HEK293 (cell line): Measurements from ENCODE around the gene APC2.
A peak's percentile ranks its signal among the peaks of the same experiment; 100 is the strongest.

Experiments used
- KLF10 ChIP-seq: fragments of 450-650 bp; IDR thresholded peaks from 2 replicates; pipeline ENCODE4 v1.5.1; 2018; ENCODE audit warnings: missing biosample characterization, mild to moderate bottlenecking, missing genetic modification characterization
- PRDM2 ChIP-seq: fragments of 450-650 bp; formaldehyde crosslinking; IDR thresholded peaks from 2 replicates; pipeline ENCODE4 v1.5.1; 2016; ENCODE audit warnings: missing biosample characterization, missing genetic modification characterization, borderline replicate concordance
- SALL2 ChIP-seq: fragments of 450-650 bp; formaldehyde crosslinking; IDR thresholded peaks from 2 replicates; pipeline ENCODE4 v1.5.0; 2017; ENCODE audit warnings: missing biosample characterization, mild to moderate bottlenecking, missing genetic modification characterization, borderline replicate concordance
- SCRT2 ChIP-seq: fragments of 450-650 bp; formaldehyde crosslinking; IDR thresholded peaks from 2 replicates; pipeline ENCODE4 v1.5.1; 2016; ENCODE audit warnings: missing biosample characterization, missing genetic modification characterization
- TRIM28 ChIP-seq: IDR thresholded peaks from 2 replicates; pipeline ENCODE4 v1.6.1; 2011; ENCODE audit warnings: low read length, control low read depth, borderline replicate concordance
- ZBTB17 ChIP-seq: fragments of 450-650 bp; formaldehyde crosslinking; IDR thresholded peaks from 2 replicates; pipeline ENCODE4 v1.5.1; 2016; ENCODE audit warnings: missing biosample characterization, missing genetic modification characterization
- ZBTB49 ChIP-seq: fragments of 450-650 bp; formaldehyde crosslinking; IDR thresholded peaks from 2 replicates; pipeline ENCODE4 v1.5.1; 2016; ENCODE audit warnings: missing biosample characterization, missing genetic modification characterization, low read depth
- ZNF112 ChIP-seq: fragments of 450-650 bp; formaldehyde crosslinking; IDR thresholded peaks from 2 replicates; pipeline ENCODE4 v1.5.0; 2017; ENCODE audit warnings: missing biosample characterization, missing genetic modification characterization
- ZNF114 ChIP-seq: fragments of 450-650 bp; formaldehyde crosslinking; IDR thresholded peaks from 2 replicates; pipeline ENCODE4 v1.5.0; 2017; ENCODE audit warnings: missing biosample characterization, missing genetic modification characterization
- ZNF155 ChIP-seq: fragments of 450-650 bp; formaldehyde crosslinking; IDR thresholded peaks from 2 replicates; pipeline ENCODE4 v1.5.1; 2016; ENCODE audit warnings: missing biosample characterization, missing genetic modification characterization
- ZNF157 ChIP-seq: fragments of 450-650 bp; formaldehyde crosslinking; IDR thresholded peaks from 2 replicates; pipeline ENCODE4 v1.5.1; 2016; ENCODE audit warnings: missing biosample characterization, missing genetic modification characterization
- ZNF174 ChIP-seq: fragments of 450-650 bp; formaldehyde crosslinking; IDR thresholded peaks from 2 replicates; pipeline ENCODE4 v1.5.0; 2017; ENCODE audit warnings: missing biosample characterization, mild to moderate bottlenecking, missing genetic modification characterization
- ZNF202 ChIP-seq: fragments of 450-650 bp; formaldehyde crosslinking; IDR thresholded peaks from 2 replicates; pipeline ENCODE4 v1.5.1; 2016; ENCODE audit warnings: missing biosample characterization, missing genetic modification characterization, borderline replicate concordance
- ZNF248 ChIP-seq: fragments of 450-650 bp; formaldehyde crosslinking; IDR thresholded peaks from 2 replicates; pipeline ENCODE4 v1.5.1; 2017; ENCODE audit warnings: missing biosample characterization, missing genetic modification characterization
- ZNF324 ChIP-seq: fragments of 450-650 bp; formaldehyde crosslinking; IDR thresholded peaks from 2 replicates; pipeline ENCODE4 v1.5.1; 2016; ENCODE audit warnings: missing biosample characterization, missing genetic modification characterization
- ZNF473 ChIP-seq: fragments of 450-650 bp; formaldehyde crosslinking; IDR thresholded peaks from 2 replicates; pipeline ENCODE4 v1.5.1; 2017; ENCODE audit warnings: missing biosample characterization, missing genetic modification characterization
- ZNF521 ChIP-seq: fragments of 450-650 bp; formaldehyde crosslinking; IDR thresholded peaks from 2 replicates; pipeline ENCODE4 v1.5.1; 2017; ENCODE audit warnings: missing biosample characterization, mild to moderate bottlenecking, missing genetic modification characterization
- ZNF529 ChIP-seq: fragments of 450-650 bp; formaldehyde crosslinking; IDR thresholded peaks from 2 replicates; pipeline ENCODE4 v1.5.1; 2017; ENCODE audit warnings: missing genetic modification characterization, missing biosample characterization; ENCODE audit not compliant: insufficient replicate concordance
- ZNF555 ChIP-seq: fragments of 450-650 bp; formaldehyde crosslinking; conservative IDR thresholded peaks from 2 replicates; pipeline ENCODE4 v1.5.1; 2017; ENCODE audit warnings: missing biosample characterization, mild to moderate bottlenecking, missing genetic modification characterization, inconsistent platforms
- ZNF658 ChIP-seq: fragments of 450-650 bp; formaldehyde crosslinking; IDR thresholded peaks from 2 replicates; pipeline ENCODE4; 2016; ENCODE audit warnings: missing biosample characterization, missing genetic modification characterization
- ZNF701 ChIP-seq: fragments of 450-650 bp; formaldehyde crosslinking; IDR thresholded peaks from 2 replicates; pipeline ENCODE4 v1.5.1; 2016; ENCODE audit warnings: missing biosample characterization, missing genetic modification characterization
- ZNF776 ChIP-seq: fragments of 450-650 bp; formaldehyde crosslinking; IDR thresholded peaks from 2 replicates; pipeline ENCODE4 v1.5.0; 2017; ENCODE audit warnings: missing biosample characterization, missing genetic modification characterization, borderline replicate concordance
- ZNF777 ChIP-seq: fragments of 450-650 bp; formaldehyde crosslinking; IDR thresholded peaks from 2 replicates; pipeline ENCODE4 v1.5.1; 2017; ENCODE audit warnings: missing biosample characterization, missing genetic modification characterization, borderline replicate concordance
- ZNF837 ChIP-seq: fragments of 450-650 bp; formaldehyde crosslinking; IDR thresholded peaks from 2 replicates; pipeline ENCODE4 v1.5.1; 2016; ENCODE audit warnings: missing biosample characterization, missing genetic modification characterization
- ZNF843 ChIP-seq: fragments of 450-650 bp; formaldehyde crosslinking; IDR thresholded peaks from 2 replicates; pipeline ENCODE4 v1.5.1; 2016; ENCODE audit warnings: missing biosample characterization, missing genetic modification characterization
- ZSCAN5A ChIP-seq: fragments of 450-650 bp; formaldehyde crosslinking; IDR thresholded peaks from 2 replicates; pipeline ENCODE4 v1.5.1; 2016; ENCODE audit warnings: missing biosample characterization, missing genetic modification characterization
- TF ChIP-seq, protein P1 (sequence below): fragments of 450-650 bp; formaldehyde crosslinking; IDR thresholded peaks from 2 replicates; pipeline ENCODE4 v1.5.1; 2016; ENCODE audit warnings: missing biosample characterization, missing genetic modification characterization, borderline replicate concordance
- TF ChIP-seq, protein P2 (sequence below): IDR thresholded peaks from 2 replicates; pipeline ENCODE4 v1.6.1; 2011; ENCODE audit warnings: mild to moderate bottlenecking, low read depth, low read length, borderline replicate concordance

APC2 gene

GRCh38 chr19:1478934-1479707 is 29.2 kb downstream of the APC2 start, which contains the start of gene C19orf25 (continued):
- no peak for TF ChIP-seq ZSCAN5A (tag by site-specific recombination)
- no peak for TF ChIP-seq ZNF776
- TF ChIP-seq ZNF248 (tag by site-specific recombination), result no peak
- no peak for TF ChIP-seq ZNF658 (tag by site-specific recombination)
- TF ChIP-seq, protein P1, sequence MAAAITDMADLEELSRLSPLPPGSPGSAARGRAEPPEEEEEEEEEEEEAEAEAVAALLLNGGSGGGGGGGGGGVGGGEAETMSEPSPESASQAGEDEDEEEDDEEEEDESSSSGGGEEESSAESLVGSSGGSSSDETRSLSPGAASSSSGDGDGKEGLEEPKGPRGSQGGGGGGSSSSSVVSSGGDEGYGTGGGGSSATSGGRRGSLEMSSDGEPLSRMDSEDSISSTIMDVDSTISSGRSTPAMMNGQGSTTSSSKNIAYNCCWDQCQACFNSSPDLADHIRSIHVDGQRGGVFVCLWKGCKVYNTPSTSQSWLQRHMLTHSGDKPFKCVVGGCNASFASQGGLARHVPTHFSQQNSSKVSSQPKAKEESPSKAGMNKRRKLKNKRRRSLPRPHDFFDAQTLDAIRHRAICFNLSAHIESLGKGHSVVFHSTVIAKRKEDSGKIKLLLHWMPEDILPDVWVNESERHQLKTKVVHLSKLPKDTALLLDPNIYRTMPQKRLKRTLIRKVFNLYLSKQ, result no peak
- no peak for TF ChIP-seq SCRT2
- TF ChIP-seq ZNF112 (tag by site-specific recombination), result no peak
- TF ChIP-seq ZNF155 (tag by site-specific recombination), result no peak
- no peak for TF ChIP-seq PRDM2 (tag by site-specific recombination)
- TF ChIP-seq SALL2 (tag by site-specific recombination), result no peak
- no peak for TF ChIP-seq ZNF157 (tag by site-specific recombination)
- no peak for TF ChIP-seq ZNF701
- no peak for TF ChIP-seq TRIM28
- TF ChIP-seq, protein P2, sequence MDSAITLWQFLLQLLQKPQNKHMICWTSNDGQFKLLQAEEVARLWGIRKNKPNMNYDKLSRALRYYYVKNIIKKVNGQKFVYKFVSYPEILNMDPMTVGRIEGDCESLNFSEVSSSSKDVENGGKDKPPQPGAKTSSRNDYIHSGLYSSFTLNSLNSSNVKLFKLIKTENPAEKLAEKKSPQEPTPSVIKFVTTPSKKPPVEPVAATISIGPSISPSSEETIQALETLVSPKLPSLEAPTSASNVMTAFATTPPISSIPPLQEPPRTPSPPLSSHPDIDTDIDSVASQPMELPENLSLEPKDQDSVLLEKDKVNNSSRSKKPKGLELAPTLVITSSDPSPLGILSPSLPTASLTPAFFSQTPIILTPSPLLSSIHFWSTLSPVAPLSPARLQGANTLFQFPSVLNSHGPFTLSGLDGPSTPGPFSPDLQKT, result peak; percentile 89
- TF ChIP-seq ZNF473 (tag by site-specific recombination), result no peak
- no peak for TF ChIP-seq ZNF837
- no peak for TF ChIP-seq ZNF529
- no peak for TF ChIP-seq ZNF521 (tag by site-specific recombination)
- TF ChIP-seq ZNF324 (tag by site-specific recombination), result 0 out of 2 replicates have a peak, but pooled peaks have one; percentile 75
- no peak for TF ChIP-seq ZBTB49 (tag by site-specific recombination)
- peak; percentile 93 for TF ChIP-seq ZBTB17 (tag by site-specific recombination)
- TF ChIP-seq ZNF843 (tag by site-specific recombination), result no peak
- peak; percentile 70 for TF ChIP-seq KLF10 (tag by site-specific recombination)
- TF ChIP-seq ZNF202, result no peak
- TF ChIP-seq ZNF777, result no peak
- TF ChIP-seq ZNF555 (tag by site-specific recombination), result no peak
- TF ChIP-seq ZNF114 (tag by site-specific recombination), result no peak
- no peak for TF ChIP-seq ZNF174 (tag by site-specific recombination)
